NCI-H1092 treated with DMSO at 0.1 percent for 48 hours (cell line): ENCODE results near the gene ZNF275.
A peak's percentile ranks its signal among the peaks of the same experiment; 100 is the strongest.
"Not testable (repeated sequence)": the region's sequence is repeated elsewhere in the genome, so short reads cannot be mapped to it uniquely, and the experiment has no call there.

Source experiments
- DNase-seq: peaks from one replicate; lab custom pipeline; 2025; lab: John Stamatoyannopoulos, UW

Gene ZNF275

GRCh38 chrX:153333821-153334653, at the start of gene ZNF275:
Gene ZNF275, plus strand, starts transcription at chrX:153334153. Its CDS starts 2,527 bp downstream, at chrX:153336680.
- peak; percentile 69 for DNase-seq

GRCh38 chrX:153285678-153286077, 48.3 kb upstream of the ZNF275 start:
- not testable (repeated sequence) for DNase-seq

- DNase-seq: not testable (repeated sequence)
Measured at GRCh38 chrX:153288807-153289206, 45.1 kb upstream of the ZNF275 start.

- DNase-seq: not testable (repeated sequence)
Measured at GRCh38 chrX:153293485-153294071, 40.4 kb upstream of the ZNF275 start.

- no peak for DNase-seq
Measured at GRCh38 chrX:153297376-153297775, 36.6 kb upstream of the ZNF275 start.

- DNase-seq: no peak
Measured at GRCh38 chrX:153299855-153300254, 34.1 kb upstream of the ZNF275 start.

GRCh38 chrX:153301746-153302145, 32.2 kb upstream of the ZNF275 start:
- no peak for DNase-seq

- no peak for DNase-seq
Measured at GRCh38 chrX:153302796-153303195, 31.2 kb upstream of the ZNF275 start.

- no peak for DNase-seq
Measured at GRCh38 chrX:153303276-153304262, 30.4 kb upstream of the ZNF275 start.

GRCh38 chrX:153304988-153305736, 28.8 kb upstream of the ZNF275 start:
- no peak for DNase-seq

- DNase-seq: no peak
Measured at GRCh38 chrX:153305972-153306371, 28.0 kb upstream of the ZNF275 start.

- DNase-seq: no peak
Measured at GRCh38 chrX:153306527-153307115, 27.3 kb upstream of the ZNF275 start.

- DNase-seq: no peak
Measured at GRCh38 chrX:153307276-153308178, 26.4 kb upstream of the ZNF275 start.

GRCh38 chrX:153310901-153311300, 23.1 kb upstream of the ZNF275 start:
- DNase-seq: no peak

- DNase-seq: no peak
Measured at GRCh38 chrX:153312041-153312440, 21.9 kb upstream of the ZNF275 start.

GRCh38 chrX:153312842-153313241, 21.1 kb upstream of the ZNF275 start:
- no peak for DNase-seq

GRCh38 chrX:153317306-153317705, 16.6 kb upstream of the ZNF275 start:
- DNase-seq: no peak

GRCh38 chrX:153317996-153318722, 15.8 kb upstream of the ZNF275 start:
- no peak for DNase-seq

- no peak for DNase-seq
Measured at GRCh38 chrX:153318811-153319210, 15.1 kb upstream of the ZNF275 start.
